Panc1 (cell line): ENCODE data around the gene LARP7. TPM values are rescaled to one million over a fixed set of nuclear protein-coding genes. Genes with fewer than 3 reads are reported as not detected.

Source experiments
- ATAC-seq: fragments of 200-7000 bp; cut with Tn5 transposase; 2 replicates; pipeline ENCODE4 v1.9.1; 2020; ENCODE audit warnings: mild to moderate bottlenecking, moderate library complexity
- BruUV-seq: library from RNA; stranded (reverse); fragments of 400-500 nt; replicated peaks from 2 replicates; lab custom pipeline; 2021; lab: Mats Ljungman, UMichigan
- CTCF ChIA-PET: fragments of 300-600 bp; sonication (Branson Sonifier 250); formaldehyde crosslinking; loops from one replicate; lab custom pipeline; 2022; ENCODE audit warnings: antibody characterized with exemption; lab: Charles Lee
- POLR2A ChIA-PET: fragments of 300-600 bp; sonication (Branson Sonifier 250); formaldehyde crosslinking; loops from one replicate; lab custom pipeline; 2022; ENCODE audit warnings: antibody characterized with exemption; lab: Charles Lee
- DNase-seq: peaks from one replicate; pipeline ENCODE4 v3.0.0-alpha.2; 2010; ENCODE audit warnings: low read depth, low spot score
- H3K27ac ChIP-seq: 2 replicates; pipeline ENCODE4 v1.5.1; 2011; ENCODE audit warnings: mild to moderate bottlenecking, low read length, inconsistent platforms
- H3K27me3 ChIP-seq: fragments of 200-500 bp; sonication (Bioruptor generic); 2 replicates; pipeline ENCODE4 v1.6.0; 2014; ENCODE audit warnings: low read length, inconsistent platforms; ENCODE audit not compliant: control insufficient read depth, insufficient read depth
- H3K36me3 ChIP-seq: fragments of 200-500 bp; sonication (Bioruptor generic); 2 replicates; pipeline ENCODE4 v1.5.1; 2014; ENCODE audit warnings: inconsistent platforms, mild to moderate bottlenecking, low read length, moderate library complexity; ENCODE audit not compliant: control insufficient read depth, insufficient read depth
- H3K4me1 ChIP-seq: 2 replicates; pipeline ENCODE4 v1.5.1; 2011; ENCODE audit warnings: inconsistent platforms, mild to moderate bottlenecking, low read length, moderate library complexity; ENCODE audit not compliant: control insufficient read depth, insufficient read depth
- H3K4me3 ChIP-seq, 2 experiments: 2 replicates each; pipeline ENCODE4 v1.5.1; 2011 to 2012; ENCODE audit warnings: low read depth in 2 of 2, low read length in 2 of 2, mild to moderate bottlenecking in 2 of 2, inconsistent platforms in 1 of 2, moderate library complexity in 1 of 2
- H3K9me3 ChIP-seq: fragments of 200-500 bp; sonication (Bioruptor generic); 2 replicates; pipeline ENCODE4 v1.5.1; 2014; ENCODE audit warnings: low read depth, mild to moderate bottlenecking, inconsistent platforms, low read length, moderate library complexity; ENCODE audit not compliant: control insufficient read depth, insufficient read depth
- POLR2AphosphoS5 ChIP-seq: IDR thresholded peaks from 2 replicates; pipeline ENCODE4 v1.6.1; 2012; ENCODE audit warnings: mild to moderate bottlenecking, low read depth, low read length, moderate library complexity
- REST ChIP-seq, 2 experiments: IDR thresholded peaks; 2 replicates each; pipeline ENCODE4 v1.6.1; 2011 to 2012; ENCODE audit warnings: low read depth in 2 of 2, control low read depth in 1 of 2, low read length in 1 of 2, mild to moderate bottlenecking in 1 of 2, moderate library complexity in 1 of 2; ENCODE audit not compliant: insufficient read depth in 1 of 2
- SIN3A ChIP-seq: IDR thresholded peaks from 2 replicates; pipeline ENCODE4 v1.6.1; 2012; ENCODE audit warnings: low read depth, mild to moderate bottlenecking, low read length, moderate library complexity, borderline replicate concordance; ENCODE audit not compliant: insufficient read depth
- TCF7L2 ChIP-seq: IDR thresholded peaks from 2 replicates; pipeline ENCODE4 v1.6.1; 2011; ENCODE audit warnings: mild to moderate bottlenecking, low read depth, low read length, inconsistent platforms
- in situ Hi-C: cut with HindIII; loops from 2 replicates; pipeline ENCODE4 v1.10.0; 2016; ENCODE audit warnings: low sequenced_read_pairs, low pct_unique_long_range_greater_than_20kb
- intact Hi-C: fragments of 100-400 bp; cut with micrococcal nuclease; formaldehyde crosslinking; loops from one replicate; pipeline ENCODE4 v1.10.0; 2022; ENCODE audit not compliant: unreplicated experiment
- total RNA-seq: library from RNA; stranded (reverse); gene quantifications from one replicate; pipeline ENCODE4 v1.2.1, GENCODE V29; 2021; ENCODE audit not compliant: unreplicated experiment
- TF ChIP-seq, protein P1 (sequence below): fragments of 450-650 bp; IDR thresholded peaks from 2 replicates; pipeline ENCODE4 v1.5.1; 2017; ENCODE audit warnings: mild to moderate bottlenecking

Gene LARP7
- total RNA-seq, 1 experiment from 2014 or later, result 21.7 TPM

- Histone ChIP-seq H3K9me3 (no peaks in the 10 kb centered on the region), H3K36me3 (no peaks in the 10 kb centered on the region), H3K27me3 (no peaks in the 10 kb centered on the region; the same call in 1 of the 2 replicates), H3K4me1 (no peaks in the 10 kb centered on the region), H3K27ac (no peak overlapping the region), H3K4me3 (no peak overlapping the region)
- ChIA-PET CTCF (no interaction called here), POLR2A (no interaction called here)
- ATAC-seq (no peak), DNase-seq (no peak)
- in situ Hi-C loops (no loop called here), intact Hi-C loops (no loop called here)
- TF ChIP-seq TCF7L2 (no peak), POLR2AphosphoS5 (no peak), SIN3A (no peak), REST (IDR thresholded peaks at IDR 0.05; ENCODE audit: insufficient read depth in 1 of 2, low read depth in 2 of 2, low read length in 1 of 2) (no peak)
- TF ChIP-seq, protein P1, sequence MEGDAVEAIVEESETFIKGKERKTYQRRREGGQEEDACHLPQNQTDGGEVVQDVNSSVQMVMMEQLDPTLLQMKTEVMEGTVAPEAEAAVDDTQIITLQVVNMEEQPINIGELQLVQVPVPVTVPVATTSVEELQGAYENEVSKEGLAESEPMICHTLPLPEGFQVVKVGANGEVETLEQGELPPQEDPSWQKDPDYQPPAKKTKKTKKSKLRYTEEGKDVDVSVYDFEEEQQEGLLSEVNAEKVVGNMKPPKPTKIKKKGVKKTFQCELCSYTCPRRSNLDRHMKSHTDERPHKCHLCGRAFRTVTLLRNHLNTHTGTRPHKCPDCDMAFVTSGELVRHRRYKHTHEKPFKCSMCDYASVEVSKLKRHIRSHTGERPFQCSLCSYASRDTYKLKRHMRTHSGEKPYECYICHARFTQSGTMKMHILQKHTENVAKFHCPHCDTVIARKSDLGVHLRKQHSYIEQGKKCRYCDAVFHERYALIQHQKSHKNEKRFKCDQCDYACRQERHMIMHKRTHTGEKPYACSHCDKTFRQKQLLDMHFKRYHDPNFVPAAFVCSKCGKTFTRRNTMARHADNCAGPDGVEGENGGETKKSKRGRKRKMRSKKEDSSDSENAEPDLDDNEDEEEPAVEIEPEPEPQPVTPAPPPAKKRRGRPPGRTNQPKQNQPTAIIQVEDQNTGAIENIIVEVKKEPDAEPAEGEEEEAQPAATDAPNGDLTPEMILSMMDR, result no peak
- no TSS peak for BruUV-seq
Measured at GRCh38 chr4:112673076-112673475, 36.1 kb downstream of the LARP7 start.

DNA sequence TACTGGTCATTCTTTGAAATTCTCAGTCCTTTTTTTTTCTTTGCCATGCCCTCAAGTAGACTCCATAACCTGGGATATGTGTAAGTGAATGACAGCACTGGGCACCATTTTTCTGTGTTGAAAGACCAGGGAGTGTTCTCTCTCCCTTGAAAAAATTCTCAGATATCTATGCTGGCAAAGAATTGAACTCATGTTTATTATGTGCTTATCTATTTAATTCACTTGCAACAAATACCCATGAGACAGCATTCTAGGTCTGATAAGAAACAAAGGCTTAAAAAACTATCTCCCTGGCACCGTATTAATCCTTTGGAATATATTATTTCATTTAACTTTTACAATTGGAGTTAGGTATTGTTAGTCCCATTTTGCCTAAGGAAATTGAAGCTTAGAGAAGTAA is 36.7 kb downstream of the LARP7 start:
- ChIA-PET CTCF (no interaction called here), POLR2A (no interaction called here)
- in situ Hi-C loops, result no loop called here
- Histone ChIP-seq H3K27me3 (no peaks in the 10 kb centered on the region; the same call in 1 of the 2 replicates), H3K9me3 (no peaks in the 10 kb centered on the region), H3K27ac (no peak overlapping the region), H3K36me3 (no peaks in the 10 kb centered on the region), H3K4me1 (no peaks in the 10 kb centered on the region), H3K4me3 (no peak overlapping the region)
- intact Hi-C loops, result no loop called here
- no peak for TF ChIP-seq TCF7L2
- TF ChIP-seq REST (IDR thresholded peaks at IDR 0.05; ENCODE audit: insufficient read depth in 1 of 2, low read depth in 2 of 2, low read length in 1 of 2), result no peak
- TF ChIP-seq SIN3A, result no peak
- TF ChIP-seq, protein P1, result no peak
- TF ChIP-seq POLR2AphosphoS5, result no peak
- no peak for DNase-seq
- no TSS peak for BruUV-seq
- ATAC-seq, result no peak
